ENCODE data around the gene SLC16A4.
"Not testable (repeated sequence)": the region's sequence is repeated elsewhere in the genome, so short reads cannot be mapped to it uniquely, and the experiment has no call there.

The SLC16A4 gene

DNA sequence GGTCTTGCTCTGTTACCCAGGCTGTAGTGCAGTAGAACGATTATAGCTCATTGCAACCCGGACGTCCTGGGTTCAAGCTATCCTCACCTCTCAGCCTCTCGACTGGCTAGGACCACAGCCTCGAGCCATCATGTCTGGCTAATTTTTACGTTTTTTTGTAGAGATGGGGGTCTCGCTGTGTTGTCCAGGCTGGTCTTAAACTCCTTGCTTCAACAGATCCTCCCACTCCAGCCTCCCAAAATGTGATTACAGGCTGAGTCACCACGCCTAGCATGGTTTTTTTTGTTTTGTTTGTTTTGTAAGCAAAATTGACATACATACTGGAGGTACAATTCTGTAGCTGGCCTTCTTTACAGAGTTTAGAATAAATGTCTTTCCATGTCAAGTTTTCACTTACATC, 17.7 kb upstream of the SLC16A4 start:
- no peak for DNase-seq

DNA sequence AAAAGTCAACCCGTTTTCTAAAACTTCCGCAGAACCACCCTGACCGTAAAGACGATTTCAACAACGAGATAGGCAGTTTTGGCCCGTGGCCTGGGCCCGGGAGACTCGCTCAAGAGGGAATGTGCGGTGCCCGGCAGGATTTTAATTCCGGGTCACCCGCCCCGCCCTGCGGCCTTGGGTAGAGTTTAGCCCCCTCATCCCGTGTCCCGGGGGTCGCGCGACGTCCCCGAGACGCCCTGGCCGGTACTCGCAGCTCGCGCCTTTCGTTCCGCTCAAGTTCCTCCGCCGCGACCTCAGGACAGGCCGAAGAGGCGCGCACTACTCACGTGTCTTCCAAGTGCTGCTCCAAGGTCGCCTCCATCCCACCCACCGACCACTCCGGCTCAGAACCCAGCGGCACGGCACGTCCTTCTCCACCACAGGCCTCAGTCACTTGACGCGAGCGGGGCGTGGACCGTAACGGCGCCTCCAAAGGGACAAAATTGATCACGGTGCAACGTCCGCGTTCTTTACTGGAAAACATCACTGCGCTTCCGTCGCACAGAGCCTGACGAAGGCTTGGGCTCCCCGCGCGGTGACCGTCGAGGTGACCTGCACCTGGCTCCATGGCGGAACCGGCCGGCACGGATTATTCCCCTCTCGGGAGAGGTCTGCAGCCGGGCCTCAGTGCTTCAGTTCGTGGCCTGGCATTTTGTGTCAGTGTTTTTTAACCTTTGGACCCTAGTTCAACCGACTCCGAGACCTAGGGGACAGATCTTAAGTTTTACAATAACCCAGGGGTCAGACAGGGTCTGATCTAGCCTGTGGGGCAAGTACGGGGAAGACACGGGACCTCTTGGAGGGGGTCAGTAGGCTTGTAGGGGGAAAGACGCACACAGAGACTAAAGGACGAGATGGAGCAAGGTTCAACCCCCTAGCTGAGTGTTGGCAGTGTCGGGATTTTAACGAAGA, 16.7 kb upstream of the SLC16A4 start, which contains the start of gene LAMTOR5:
Gene LAMTOR5, minus strand, starts transcription at position 435 of the 951 bp plus-strand sequence. Its CDS starts 74 bp downstream, at position 361.
- DNase-seq = peak; percentile 54 to 93 (median 88)

DNA sequence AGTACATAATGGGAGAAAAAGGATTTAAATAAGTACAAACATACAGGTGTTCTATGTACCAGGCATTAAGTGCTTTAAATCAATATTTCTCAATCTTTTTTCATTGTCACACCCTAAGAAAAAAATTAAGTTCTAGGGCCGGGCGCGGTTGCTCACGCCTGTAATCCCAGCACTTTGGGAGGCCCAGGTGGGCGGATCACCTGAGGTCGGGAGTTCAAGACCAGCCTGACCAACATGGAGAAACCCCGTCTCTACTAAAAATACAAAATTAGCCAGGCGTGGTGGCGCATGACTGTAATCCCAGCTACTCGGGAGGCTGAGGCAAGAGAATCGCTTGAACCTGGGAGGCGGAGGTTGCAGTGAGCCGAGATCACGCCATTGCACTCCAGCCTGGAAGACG, 15.6 kb upstream of the SLC16A4 start:
- not testable (repeated sequence) for DNase-seq

DNA sequence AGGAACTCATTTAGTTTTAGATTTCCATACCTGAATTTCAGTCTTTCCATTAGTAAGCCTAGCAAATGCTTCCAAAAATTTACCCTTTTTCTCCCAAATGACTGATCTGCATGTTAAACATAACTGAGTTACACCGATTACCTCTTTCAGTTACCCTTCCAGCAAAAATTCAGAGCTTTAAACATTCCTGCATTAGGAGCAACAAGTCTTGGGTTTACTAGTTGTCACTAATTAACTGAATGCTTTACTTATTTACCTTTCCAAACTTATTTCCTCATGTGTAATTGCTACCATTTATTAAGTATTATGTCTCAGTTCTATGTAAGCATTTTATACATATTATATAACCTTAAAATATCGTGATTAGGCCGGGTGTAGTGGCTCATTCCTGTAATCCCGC, 13.6 kb upstream of the SLC16A4 start:
- DNase-seq = no peak

GRCh38 chr1:110403805-110404204, 13.0 kb upstream of the SLC16A4 start:
- DNase-seq = no peak

GRCh38 chr1:110396259-110396958, 5.6 kb upstream of the SLC16A4 start:
- DNase-seq = not testable (repeated sequence)

- no peak for DNase-seq
Observed at GRCh38 chr1:110394493-110394820, 3.6 kb upstream of the SLC16A4 start.

DNA sequence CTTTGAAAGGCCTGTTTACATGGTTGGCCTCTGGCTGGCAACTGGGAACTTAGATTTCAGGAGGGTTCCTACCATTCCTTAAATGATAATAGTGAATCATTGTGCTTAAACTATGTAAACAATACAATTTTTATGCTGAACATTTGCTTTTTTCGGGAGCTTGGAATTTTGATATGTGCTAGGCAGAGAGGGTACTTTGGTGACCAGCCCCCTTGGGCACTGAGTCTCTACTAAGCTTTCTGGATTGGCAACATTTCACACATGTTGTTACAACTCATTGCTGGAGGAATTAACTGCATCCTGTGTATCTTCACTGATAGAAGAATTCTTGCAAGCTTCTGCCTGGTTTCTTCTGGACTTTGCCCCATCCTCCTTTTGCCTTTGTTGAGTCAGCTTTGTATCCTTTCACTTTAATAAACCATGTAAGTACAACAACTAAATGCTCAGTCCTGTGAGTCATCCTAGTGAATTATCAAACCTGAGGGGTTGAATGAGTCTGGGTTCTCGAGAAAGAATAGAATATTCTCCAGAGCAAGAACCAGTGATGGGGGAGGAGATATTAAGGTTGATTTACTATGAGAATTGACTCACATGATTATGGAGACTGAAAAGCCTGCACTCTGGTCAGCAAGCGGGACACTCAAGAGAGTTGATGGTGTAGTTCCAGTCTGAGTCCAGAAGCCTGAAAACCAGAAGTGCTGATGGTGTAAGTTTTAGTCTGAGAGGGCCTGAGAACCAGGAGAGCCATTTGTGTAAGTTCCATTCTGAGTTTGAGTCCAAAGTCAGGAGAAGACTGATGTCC, 3.1 kb upstream of the SLC16A4 start:
- no peak for DNase-seq

DNA sequence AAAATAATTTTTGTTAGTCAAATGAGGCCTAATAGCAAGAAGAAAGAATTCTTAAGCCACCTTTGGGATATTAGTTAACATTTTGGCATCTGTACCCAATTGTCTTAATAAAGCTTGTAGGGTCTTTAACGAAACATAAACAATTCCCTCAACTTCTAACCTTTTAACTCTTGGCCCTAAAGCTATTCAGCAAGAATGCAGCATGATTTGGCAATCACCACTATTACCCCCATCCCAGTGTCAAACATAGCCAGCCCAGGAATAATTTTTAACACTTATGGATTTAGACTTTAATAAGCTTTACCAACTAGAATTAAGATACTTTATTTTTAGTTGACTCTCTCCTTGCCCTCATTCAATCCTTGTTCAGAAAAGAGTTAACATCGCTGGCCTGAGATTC, 2.5 kb upstream of the SLC16A4 start:
- no peak for DNase-seq

- DNase-seq = peak in 1 of 14 donors; percentile 12
Observed at GRCh38 chr1:110390096-110390495, 730 bp downstream of the SLC16A4 start.

DNA sequence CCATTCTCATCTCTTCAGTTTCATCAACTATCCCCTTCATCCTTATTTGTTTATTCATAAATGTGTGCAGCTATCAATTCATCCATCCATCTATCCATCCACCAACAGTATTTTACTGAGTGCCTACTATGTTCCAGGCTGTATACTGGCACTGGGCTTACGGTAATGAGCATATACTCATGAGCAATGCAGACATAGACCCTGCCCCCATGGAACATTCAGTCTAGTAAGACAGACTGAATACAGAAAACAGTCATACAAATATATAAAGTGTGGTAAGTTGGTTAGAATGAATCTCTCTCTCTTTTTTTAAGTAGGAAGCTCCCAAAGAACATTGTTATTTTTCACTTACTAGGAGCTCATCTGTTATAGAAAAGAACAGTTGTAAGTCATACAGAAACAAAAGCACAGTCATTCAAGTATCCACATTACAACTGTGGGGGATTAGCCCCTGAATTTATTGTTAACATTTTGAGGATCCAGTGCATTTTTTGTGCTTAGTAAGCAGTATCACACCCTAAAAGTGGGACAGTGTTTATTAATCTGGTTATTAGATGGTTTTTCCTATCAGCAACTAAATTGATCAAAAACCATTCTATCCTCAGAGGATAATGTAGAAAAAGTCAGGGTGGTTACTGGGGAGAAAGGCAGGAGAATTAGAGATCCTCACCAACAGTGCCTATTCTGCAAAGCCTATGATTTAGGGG, 3.6 kb downstream of the SLC16A4 start:
- DNase-seq = no peak

DNA sequence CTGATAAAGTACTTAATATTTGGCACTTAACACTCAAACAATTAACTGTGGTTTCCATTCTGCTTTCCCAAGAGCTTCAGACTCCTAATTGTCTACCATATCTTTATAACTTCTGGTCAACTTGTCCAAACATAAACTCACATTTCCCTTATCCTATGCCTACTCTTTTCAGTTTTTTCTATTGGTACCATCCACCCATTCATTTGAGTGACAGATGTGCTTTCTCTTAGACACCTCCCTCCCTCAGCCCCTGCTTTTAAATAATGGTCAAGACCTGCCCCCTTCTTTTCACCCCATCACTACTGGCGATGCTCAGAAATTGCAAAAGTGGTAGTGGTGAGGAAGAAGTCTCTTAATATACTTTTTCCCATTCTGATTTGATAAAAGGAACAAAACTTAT, 5.5 kb downstream of the SLC16A4 start:
- no peak for DNase-seq

DNA sequence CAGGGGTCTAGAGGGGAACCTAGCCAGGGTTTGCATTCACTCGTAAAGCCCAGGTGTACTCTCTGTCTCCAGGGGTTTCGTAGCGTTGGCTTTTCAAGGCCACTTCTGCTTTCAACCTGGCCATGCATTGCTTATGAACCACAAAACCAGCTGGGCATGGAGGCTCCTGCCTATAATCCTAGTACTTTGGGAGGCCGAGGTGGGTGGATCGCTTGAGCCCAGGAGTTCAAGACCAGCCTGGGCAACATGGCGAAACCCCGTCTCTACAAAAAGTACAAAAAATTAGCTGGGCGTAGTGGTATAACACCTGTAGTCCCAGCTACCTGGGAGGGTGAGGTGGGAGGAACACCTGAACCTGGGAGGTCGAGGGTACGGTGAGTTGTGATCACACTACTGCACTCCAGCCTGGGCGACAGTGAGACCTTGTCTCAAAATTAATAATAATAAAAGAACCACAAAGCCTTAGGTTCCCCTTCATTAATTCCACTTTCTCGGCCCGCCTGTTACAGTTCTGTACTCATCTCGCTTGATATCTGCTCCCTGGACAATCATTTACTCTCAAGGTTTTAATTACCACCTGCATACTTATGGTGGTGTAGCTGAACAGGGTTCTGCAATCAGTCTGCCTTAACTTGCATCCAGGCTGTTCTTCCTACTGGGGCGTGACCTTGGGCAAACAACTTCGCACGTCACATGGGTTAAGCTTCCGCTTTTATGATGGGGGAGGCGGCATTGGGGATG, 6.1 kb downstream of the SLC16A4 start:
- no peak for DNase-seq

DNA sequence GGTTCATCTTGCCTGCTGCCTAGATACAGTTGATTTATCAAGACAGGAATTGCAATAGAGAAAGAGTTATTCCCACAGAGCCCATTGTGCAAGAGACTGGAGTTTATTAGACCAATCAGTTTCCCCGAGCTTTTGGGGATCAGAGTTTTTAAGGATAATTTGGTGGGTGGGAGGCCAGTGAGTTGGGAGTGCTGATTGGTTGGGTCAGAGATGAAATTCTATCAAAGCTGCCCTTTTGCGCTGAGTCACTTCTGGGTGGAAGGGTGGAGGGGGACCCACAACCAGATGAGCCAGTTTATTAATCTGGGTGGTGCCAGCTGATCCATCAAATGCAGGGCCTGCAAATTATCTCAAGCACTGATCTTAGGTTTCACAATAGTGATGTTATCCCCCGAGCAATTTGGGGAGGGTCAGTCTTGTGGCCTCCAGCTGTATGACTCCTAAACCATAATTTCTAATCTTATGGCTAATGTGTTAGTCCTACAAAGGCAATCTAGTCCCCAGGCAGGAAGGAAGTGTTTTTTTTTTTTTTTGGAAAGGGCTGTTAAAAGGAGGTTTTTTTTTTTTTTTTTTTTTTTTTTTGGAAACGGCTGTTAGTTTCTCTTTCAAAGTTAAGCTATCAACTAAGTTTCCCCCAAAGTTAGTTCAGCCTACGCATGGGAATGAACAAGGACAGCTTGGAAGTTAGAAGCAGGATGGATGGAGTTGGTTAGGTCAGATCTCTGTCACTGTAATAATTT, 7.4 kb downstream of the SLC16A4 start:
- no peak for DNase-seq

GRCh38 chr1:110380672-110381283, 10.0 kb downstream of the SLC16A4 start:
- DNase-seq = no peak

- DNase-seq = no peak
Observed at GRCh38 chr1:110375490-110375889, 15.3 kb downstream of the SLC16A4 start.

DNA sequence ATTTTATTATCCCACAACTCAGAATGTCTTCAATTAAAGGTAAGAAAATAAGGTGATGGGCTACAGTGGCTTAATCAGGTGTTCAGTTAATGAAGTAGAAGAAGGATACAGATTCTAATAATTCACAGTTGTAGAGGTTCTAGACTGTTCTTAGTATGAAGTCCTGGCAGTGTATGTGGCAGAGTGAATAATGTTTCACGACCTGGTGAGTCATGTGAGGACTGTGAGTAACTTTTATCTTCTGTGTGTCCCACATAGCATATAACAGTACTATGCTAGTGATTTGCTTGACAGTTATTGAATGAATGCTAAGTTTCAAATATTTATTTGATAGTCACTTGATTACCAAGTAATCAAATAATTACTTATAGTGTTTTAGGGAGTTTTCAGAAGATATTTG, 20.0 kb downstream of the SLC16A4 start:
- DNase-seq = no peak

DNA sequence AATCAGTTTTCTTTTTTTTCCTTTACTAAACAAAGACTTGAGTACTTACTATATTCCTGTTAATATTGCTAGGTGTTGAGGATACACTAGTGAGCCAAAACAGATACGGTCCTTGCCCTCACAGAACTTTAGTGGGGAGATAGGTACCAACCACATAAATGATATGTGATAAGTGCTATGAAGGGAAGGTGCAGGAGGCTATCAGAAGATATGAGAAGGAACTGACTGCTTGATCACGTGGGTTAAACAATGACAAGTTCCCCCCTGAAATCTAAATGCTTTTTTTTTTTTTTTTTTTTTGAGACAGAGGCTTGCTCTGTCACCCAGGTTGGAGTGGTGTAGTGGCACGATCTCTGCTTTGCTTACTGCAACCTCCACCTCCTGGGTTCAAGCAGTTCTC, 26.6 kb downstream of the SLC16A4 start:
- no peak for DNase-seq

DNA sequence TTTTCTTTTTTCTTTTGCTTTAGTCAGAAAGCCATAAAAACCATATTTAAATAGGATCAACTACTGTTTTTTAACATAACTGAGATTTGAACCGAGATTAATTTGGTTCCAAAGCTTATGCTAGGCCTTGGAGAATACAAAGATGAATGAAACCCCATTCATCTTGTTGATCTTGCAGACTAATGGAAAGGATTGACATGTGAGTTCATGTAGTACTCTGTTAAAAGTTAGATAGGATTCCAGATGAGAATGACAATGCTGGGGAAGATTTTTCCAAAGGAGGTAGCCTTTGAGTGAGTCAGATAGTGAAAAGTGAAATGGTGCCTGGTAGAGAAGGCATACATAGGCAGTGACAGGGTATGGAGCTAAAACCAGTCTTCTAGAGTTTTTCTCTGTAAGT, 29.0 kb downstream of the SLC16A4 start:
- DNase-seq = no peak

DNA sequence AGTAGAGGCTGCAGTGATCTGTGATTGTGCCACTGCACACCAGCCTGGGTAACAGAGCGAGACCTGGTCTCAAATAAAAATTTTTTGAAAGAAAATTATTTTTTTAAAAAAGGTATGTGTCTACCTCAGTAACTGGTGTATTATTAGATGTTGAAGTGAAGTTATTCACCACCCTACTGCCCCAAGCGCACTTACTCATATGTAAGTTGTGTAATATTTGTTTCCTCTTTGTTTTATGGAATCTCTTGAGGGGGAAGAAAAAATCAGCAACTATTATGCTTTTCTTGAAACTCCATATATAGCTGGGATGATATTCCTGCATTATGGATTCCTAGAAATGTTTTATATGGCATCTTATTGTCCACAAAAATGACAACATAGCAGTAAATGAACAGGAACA, 30.4 kb downstream of the SLC16A4 start:
- no peak for DNase-seq

Data from C1 segment of cervical spinal cord (tissue), 14 donors.